AG04449 (cell line): ENCODE data around the gene ARID3A.

ENCODE experiments used
- CTCF ChIA-PET: fragments of 350-600 bp; formaldehyde crosslinking; extraction: SDS; loops from one replicate; lab custom pipeline; 2021; ENCODE audit warnings: antibody characterized with exemption; lab: Yijun Ruan, JAX
- POLR2A ChIA-PET: fragments of 400-600, 350-600 bp; formaldehyde crosslinking; extraction: SDS; loops from one replicate; lab custom pipeline; 2020; ENCODE audit warnings: antibody characterized with exemption, inconsistent platforms; lab: Yijun Ruan, JAX
- DNase-seq: peaks from one replicate; pipeline ENCODE4 v3.0.0-alpha.2; 2010; ENCODE audit warnings: low read depth, low spot score
- H3K4me3 ChIP-seq: 2 replicates; pipeline ENCODE4 v1.5.1; 2011; ENCODE audit warnings: low read depth, mild to moderate bottlenecking, control low read depth, low read length
- CTCF ChIP-seq: IDR thresholded peaks from one replicate; pipeline ENCODE4 v1.5.1; 2011; ENCODE audit warnings: mild to moderate bottlenecking, moderate library complexity, low read length, control low read depth, inconsistent platforms; ENCODE audit not compliant: insufficient read depth; ENCODE audit errors: missing control alignments

The ARID3A gene

DNA sequence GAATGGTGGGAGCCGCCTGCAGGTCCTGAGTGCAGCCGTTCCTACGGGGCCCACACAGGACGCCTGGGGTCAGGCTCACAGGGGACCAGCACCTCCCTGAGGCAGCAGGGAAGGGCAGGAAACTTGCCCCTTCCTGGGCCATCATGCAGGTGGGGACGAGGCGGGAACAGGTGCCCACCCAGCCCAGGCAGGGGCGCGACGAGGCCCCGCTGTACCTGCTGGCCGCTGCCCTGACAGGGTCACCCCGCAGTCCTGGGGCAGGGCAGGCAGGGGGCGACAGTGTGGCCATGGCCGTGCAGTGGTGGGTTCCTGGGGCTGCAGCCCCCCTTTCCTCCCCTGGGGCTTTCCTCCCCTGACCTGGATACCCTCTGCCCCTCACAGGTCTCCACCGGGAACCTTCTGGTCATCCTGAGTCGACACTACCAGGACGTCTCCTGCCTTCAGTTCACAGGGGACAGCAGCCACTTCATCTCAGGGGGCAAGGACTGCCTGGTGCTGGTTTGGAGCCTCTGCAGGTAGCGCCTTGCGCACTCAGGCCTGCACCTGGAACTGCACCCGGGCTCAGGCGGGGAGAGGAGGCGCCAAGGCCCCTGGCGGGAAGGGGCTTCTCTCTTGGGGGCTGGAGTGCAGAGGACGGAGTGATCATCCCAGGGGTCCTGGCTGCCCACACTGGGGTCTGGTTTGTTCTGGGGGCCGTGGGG, 63.7 kb downstream of the ARID3A start:
- POLR2A ChIA-PET: no interaction called here

GRCh38 chr19:990119-990571, 64.3 kb downstream of the ARID3A start:
- no peak for TF ChIP-seq CTCF
- ChIA-PET CTCF (interaction anchor here (0.6 kb wide), 1 partner anchor 18 kb away, joined by 3 read pairs; no protein-coding TSS in a partner anchor), POLR2A (no interaction called here)
- DNase-seq: no peak
- no peak overlapping the region for H3K4me3 ChIP-seq

More for the DNA sequence above, 63.7 kb downstream of the ARID3A start:
- DNase-seq: no peak
- CTCF ChIA-PET: interaction anchor here (1.0 kb wide), 1 partner anchor 252 kb away, joined by 3 read pairs; the partner anchor contains the start of gene ATP5F1D
- TF ChIP-seq CTCF: peak; percentile 28
- H3K4me3 ChIP-seq: no peak overlapping the region

DNA sequence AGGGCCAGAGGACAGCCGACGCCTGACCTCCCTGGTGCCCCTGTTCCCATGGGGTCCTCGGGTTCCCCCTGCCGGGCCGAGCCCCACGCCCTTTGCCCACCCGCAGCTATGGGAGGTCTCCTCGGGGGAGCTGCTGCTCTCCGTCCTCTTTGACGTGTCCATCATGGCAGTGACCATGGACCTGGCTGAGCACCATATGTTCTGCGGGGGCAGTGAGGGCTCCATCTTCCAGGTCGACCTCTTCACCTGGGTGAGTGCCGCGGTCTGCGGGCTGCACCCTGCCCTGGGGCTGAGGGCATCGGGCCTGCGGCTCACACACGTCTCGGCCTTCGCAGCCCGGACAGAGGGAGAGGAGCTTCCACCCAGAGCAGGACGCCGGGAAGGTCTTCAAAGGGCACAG, 64.9 kb downstream of the ARID3A start:
- H3K4me3 ChIP-seq: no peak overlapping the region
- TF ChIP-seq CTCF: no peak
- POLR2A ChIA-PET: no interaction called here
- CTCF ChIA-PET: interaction anchor here (0.8 kb wide), 1 partner anchor 9 kb away, joined by 3 read pairs; no protein-coding TSS in a partner anchor
- no peak for DNase-seq

- ChIA-PET CTCF (interaction anchor here (0.8 kb wide), 1 partner anchor 9 kb away, joined by 3 read pairs; no protein-coding TSS in a partner anchor), POLR2A (no interaction called here)
- no peak for DNase-seq
Observed at GRCh38 chr19:991174-991931, 65.5 kb downstream of the ARID3A start.

DNA sequence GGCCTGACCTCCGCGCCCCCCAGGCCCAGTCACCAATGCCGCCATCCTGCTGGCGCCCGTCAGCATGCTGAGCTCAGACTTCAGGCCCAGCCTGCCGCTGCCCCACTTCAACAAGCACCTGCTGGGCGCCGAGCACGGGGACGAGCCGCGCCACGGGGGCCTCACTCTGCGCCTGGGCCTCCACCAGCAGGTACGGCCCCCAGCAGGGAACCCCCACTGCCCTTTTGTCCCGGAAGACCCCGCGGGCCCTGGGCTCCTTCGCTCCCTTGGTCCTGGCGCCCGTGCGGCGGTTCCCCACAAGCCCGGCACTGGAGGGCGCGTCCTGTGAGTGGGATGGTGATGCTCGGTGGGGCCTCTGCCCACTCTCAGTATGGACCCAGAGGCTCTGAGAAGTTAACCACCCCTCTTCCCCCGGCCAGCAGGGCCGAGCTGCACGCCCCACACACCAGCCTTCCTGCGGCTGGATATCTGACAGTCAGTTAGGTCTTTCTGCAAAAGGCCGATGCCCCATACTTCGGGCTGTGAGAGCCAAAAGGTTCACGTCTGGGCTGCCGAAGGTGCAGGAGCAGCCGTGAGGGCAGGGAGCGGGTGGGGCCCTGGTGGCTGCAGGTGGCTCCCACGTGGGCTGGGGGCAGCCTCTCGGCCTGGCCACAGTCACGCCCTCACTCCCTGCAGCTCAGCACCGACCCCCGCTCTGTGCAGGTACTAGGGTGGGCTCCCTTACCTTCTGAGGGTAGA, 66.3 kb downstream of the ARID3A start:
- DNase-seq: no peak
- TF ChIP-seq CTCF: no peak
- H3K4me3 ChIP-seq: no peak overlapping the region
- ChIA-PET CTCF (no interaction called here), POLR2A (no interaction called here)

More at GRCh38 chr19:991174-991931, 65.5 kb downstream of the ARID3A start:
- no peak overlapping the region for H3K4me3 ChIP-seq
- no peak for TF ChIP-seq CTCF

- POLR2A ChIA-PET: no interaction called here
- no peak for TF ChIP-seq CTCF
- no peak overlapping the region for H3K4me3 ChIP-seq
- no peak for DNase-seq
- CTCF ChIA-PET: interaction anchor here (0.7 kb wide), 1 partner anchor 9 kb away, joined by 4 read pairs; the partner anchor contains the start of gene WDR18
Observed at GRCh38 chr19:992670-993055, 66.8 kb downstream of the ARID3A start.
